Measurements from ENCODE around the gene FECH. TPM values are rescaled to one million over a fixed set of nuclear protein-coding genes. Genes with fewer than 3 reads are reported as not detected.

The FECH gene
- total RNA-seq, 1 donor from 2014 or later, result 52.5 TPM

DNA sequence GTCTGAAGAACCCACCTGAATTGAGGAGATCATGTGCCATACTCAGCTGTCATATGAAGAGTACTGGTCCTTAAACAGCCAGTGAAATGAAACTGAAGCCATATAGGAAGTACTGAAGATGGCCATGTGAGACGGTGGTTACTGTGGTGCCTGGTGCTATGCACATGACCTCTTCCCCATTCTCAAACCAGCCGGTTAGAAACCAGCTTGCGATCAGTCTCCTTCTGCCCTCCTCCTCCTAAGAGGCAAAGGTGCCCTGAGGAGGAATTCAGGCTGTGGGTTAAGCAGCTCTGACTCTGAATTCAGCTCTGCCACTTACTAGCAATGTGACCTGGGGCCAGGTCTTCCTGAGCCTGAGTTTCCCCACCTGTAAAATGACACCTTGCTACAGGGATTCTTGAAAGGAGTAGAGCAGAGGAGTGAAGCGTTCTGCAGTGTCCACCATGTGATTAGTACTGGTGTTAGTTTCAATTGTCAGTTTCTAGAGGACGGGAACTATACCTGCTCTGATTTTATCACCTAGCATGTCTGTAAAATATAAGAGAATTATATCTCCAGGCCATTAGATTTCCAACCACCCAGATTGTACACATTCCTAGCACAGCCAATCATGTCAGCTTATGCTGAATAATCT lies 5.1 kb downstream of the FECH start:
- no peak for DNase-seq (ENCODE audit: low read depth)

DNA sequence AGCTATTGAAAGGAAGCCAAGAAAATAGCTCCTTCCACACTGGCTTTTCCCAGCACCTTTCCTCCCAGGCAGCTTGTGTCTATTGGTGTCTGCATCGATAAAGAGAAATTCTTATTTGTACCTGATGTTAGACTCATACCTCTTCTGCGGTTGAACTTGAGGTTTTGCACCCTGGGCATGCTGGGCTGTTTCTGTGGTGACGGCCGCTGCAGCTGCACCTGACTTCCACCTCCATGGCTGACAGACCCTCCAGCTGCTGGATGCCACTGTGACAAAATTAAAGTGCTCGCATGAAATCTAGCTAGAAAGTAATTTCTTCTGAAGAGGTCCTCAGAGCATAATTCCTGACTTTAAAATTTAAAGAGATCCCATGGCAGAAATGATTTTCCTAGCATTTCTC lies 6.6 kb downstream of the FECH start:
- no peak for DNase-seq (ENCODE audit: low read depth)

DNA sequence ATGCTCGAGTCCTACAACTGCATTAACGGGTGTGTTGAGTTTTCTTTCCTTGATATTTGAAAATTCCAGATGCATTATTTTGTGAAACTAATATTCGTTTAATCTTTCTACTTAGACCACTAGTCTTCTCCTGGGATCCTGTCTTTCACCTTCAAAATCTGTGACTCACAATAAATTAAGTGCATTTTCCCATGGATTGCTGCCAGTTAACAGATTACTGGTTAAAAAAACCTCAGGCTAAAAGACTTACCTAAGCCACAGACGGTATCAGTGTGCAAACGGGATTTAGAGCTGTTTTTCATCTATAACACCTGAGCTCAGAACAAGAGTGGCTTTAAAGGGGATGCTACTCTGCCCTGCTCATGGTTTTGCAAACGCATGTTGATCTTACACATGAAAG lies 10.2 kb downstream of the FECH start:
- DNase-seq (ENCODE audit: low read depth), result no peak

DNA sequence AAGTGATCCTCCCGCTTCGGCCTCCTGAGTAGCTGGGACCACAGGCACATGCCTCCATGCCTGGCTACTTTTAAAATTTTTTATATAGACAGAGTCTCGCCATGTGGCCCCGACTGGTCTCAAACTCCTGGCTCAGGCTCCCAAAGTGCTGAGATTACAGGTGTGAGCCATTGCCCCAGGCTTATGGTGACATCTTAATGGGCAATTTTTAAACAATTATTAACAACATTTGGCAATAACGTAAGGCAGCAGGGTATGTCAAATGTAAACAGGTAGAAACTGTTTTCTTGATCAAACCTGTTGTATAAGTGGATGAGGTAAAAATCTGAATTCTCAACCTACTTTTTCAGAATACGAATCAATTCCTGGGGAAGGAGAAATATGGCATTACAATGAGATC lies 11.0 kb downstream of the FECH start:
- DNase-seq (ENCODE audit: low read depth), result no peak

DNA sequence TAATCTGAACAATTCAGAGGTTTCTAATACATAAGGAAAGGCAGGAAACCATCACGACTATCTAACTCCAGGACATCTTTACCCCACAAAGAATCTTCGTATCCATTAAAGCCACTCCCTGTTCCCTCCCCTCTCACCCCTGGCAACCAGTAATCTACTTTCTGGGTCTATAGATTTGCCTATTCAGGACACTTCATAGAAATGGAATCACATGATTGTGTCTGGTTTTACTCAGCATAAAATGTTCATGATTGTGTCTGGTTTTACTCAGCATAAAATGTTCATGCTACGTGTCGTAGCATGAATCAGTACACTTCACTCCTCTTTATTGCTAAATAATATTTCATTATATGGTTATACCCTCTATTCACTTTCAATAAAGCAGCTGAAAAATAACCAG lies 11.6 kb downstream of the FECH start:
- no peak for DNase-seq (ENCODE audit: low read depth)

DNA sequence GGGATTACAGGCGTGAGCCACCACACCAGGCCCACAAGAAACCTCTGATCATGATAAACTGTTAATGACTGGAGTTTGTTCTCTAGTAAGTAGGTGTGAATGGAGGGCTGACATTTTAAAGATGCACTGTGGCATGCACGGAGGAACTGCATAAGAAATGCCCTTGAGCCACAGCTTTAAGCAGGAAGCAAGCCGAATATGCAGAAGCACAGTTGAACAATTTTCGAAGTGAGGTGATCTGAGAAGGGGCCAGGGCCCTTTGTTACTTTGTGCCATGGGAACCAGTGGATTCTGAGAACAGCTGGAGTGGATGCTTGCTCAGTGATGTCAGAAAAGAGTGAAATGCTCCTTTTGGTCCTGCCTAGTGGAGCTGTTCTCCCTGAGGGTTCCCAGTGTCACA lies 16.3 kb downstream of the FECH start:
- peak; percentile 40 for DNase-seq (ENCODE audit: low read depth)

DNA sequence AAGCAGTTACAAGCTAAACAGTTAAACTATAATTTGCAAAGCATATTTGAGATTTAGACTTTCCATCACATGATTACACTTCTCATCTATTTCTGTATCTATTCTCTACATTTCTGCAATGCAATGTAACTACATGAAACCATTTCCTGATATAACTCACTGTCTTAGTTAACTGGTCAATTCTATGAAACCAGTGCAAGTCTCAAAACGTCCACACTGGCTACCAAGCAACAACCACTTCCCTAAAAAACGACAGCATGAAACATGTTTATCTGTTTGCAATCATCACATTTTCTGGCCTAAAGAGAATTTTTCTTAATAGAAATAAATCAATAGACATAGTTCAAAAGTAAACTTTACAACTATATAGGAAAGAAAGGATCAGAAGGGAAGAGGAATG lies 17.4 kb downstream of the FECH start:
- DNase-seq (ENCODE audit: low read depth), result no peak

DNA sequence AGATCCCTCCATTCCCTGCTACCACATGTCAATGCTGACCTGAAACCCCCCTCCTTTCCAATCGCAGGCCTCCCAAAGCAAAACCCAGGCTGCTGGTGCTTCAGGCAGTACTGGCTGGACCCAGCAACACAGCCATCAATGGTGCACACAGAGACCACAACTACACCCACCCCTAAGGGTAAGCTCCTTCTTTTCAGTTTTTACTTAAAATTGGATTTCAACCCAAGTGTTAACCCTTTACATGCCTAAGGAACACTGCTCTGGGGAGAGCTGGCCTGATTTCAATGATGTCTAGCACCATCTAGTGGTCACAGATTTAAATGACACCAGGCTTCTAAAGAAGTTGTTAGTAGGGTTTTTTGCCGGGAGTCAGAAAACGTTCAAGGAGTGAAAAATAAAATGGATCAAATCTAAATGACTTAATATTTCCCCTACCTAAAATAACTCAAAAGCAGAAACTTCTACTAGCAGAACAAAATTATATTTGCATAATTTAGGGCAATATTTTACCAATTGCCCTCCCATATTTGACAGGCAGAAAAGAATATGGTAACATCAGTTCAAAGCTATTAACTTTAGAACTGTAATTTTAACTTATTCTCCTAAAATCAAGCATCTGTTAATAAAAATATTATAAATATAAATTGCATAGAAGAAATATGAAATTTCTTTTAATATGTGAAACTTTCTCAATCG lies 24.6 kb downstream of the FECH start:
- DNase-seq (ENCODE audit: low read depth), result peak; percentile 58

DNA sequence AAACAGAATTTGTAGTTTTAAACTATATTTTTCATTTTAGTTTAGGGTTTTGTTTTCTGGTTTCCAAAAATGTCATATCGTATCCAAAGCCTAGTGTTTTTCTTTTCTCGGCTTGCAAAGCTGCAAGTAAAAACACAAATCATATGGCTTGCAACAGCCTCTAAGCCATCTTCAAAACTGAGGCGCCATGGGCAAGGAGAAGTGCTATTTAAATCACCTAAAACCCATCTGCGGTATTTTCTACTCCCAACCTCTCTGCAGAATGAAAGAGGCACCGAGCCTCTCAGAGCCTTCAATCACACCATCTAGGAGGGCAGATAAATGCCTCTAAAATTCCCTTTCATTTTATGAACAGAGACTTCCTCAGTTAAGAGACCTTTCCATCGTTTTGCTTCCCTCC lies 25.2 kb downstream of the FECH start:
- no peak for DNase-seq (ENCODE audit: low read depth)

DNA sequence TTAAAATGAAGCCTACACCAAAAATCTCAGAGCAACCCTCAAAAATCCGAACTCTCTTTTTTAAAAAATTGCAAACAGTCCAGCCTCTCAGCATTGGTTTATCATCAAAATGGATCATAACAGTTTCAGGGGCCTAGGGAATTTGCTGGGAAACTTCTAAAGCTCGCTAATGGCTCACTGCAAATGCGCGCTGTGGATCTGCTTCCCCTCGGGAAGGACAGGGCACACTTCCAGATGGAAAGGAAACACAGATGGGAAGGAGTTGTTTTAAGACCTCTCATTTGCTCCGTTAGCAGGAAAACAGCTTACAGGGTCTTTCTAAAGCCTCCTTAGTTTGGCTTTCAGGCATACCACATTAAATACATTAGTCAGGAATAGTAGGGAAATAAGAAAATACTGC lies 27.2 kb downstream of the FECH start:
- DNase-seq (ENCODE audit: low read depth), result no peak

DNA sequence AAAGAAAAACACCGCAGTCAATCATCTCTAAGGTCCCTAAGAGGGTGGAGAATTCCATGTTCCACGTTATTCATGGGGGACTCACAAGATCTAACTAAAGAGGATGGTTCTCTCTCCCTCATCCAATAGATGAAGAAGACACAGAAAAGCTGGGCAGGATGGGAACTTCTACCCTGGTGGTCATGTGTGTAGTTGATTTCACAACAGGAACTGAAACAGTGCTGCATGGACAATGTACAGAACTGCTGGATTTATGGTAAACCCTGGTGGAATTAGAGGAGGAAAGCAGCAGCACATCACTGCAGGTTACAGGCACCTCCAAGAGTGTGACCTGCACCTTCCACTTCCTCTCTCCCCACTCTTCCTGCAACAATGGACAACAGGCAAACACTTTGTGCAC lies 31.4 kb downstream of the FECH start:
- DNase-seq (ENCODE audit: low read depth), result no peak

DNA sequence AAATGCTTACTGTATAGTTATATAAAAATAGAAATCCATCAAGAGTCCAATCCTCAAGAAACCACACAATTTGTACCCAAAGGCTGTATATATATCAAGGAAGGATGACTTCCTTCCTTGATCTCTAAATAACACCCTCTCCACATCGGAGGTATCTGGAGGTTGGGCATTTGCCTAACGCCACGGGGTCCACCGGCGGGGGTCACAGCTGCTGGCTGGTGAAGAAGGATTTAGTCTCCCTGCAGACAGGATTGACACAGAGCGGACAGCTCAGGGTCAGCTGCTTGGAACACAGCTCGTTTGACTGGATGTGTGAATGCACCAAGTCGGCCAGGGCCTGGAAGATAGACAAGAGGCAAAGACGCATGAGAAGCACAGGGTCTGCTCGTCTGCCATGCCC lies 36.0 kb downstream of the FECH start:
- DNase-seq (ENCODE audit: low read depth), result no peak

DNA sequence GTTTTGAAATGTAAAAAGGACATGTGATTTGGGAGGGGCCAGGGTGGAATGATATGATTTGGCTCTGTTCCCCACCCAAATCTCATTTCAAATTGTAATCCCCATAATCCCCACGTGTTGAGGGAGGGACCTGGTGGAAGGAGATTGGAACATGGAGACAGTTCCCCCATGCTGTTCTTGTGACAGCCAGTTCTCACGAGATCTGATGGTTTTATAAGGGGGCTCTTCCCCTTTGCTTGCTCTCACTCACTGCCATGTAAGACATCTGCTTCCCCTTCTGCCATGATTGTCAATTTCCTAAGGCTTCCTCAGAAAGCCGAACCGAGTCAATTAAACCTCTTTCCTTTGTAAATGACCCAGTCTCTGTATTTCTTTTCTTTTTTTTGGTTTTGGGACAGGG lies 39.2 kb downstream of the FECH start:
- DNase-seq (ENCODE audit: low read depth), result no peak

DNA sequence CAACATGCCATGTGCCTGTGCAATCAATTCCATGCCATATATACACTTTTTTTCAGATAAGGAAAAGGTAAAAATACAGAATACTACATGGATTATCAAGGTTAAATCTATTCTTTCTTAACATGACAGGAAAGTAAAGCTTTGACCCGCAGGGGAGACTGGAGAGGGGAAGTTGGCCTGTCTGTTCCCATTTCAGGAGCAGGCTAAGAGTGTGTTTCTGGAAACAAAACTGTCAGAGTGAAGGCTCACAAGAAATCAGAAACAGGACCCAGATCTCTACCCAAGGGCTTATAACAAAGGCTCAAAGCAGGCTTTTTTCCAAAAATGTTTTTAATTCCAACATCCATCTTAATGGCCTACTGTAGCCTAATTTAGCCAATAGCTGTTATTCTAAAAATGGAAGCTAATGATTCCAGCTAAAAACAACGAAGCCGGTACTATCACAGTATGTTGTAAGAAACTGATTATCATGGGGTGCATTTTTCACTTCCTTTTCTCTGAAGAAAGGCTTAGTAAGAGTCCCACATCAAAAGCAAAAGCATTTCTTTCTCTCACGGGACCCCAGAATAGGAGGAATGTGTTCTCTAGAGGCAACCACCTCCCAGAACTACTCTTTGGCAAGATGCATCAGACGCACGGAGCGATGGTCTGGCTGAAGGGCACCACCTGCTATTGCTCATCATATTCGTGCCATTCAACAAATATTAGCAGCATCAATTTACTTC lies 41.4 kb downstream of the FECH start:
- no peak for DNase-seq (ENCODE audit: low read depth)

DNA sequence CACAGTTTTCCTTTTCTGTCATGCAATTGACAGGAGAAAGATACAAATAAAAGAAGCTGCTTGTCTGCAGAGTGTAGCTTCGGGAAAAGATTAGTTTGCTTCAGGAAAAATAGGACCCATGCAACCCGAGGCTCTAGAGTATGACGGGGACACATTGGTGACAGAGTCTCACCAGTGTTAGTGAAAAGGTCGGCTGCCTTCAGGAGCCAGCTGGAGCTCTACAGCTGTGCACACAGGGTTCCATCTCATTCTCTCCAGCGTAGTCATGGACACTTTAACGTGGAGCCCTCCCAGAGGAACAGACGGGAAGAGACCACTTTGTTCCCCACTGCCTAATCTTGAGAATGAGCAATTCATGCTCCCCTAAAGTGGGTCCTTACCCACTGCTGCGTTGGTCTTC lies 42.9 kb downstream of the FECH start:
- no peak for DNase-seq (ENCODE audit: low read depth)

DNA sequence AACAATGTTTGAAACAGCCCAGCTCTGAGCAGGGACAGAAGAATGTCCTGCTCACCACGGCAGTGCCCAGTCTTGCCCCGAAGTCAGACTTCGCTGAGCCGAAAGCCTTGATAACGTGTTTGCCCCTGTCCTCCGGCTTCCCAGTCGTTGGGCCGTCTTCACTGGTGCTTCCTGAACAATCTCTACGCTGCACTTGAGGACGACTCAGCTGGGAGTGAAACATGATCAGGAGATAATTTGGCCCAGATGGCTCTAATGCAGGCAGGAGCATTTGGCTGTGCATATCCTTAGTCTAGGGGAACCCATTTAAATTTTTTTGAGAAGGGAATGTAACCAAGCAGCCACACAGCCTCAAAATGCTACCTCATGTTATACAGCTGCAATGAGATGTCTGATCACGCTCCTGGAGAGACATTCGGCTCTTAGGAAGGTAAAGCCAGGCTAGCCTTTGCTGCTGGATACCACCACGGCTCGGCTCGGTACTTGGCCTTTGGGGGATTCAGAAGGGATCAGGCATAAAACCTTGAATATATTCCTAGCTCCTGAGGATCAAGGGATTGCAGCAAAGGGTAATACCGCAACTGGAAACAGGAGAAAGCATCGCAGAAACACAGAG lies 43.6 kb downstream of the FECH start:
- peak; percentile 48 for DNase-seq (ENCODE audit: low read depth)

DNA sequence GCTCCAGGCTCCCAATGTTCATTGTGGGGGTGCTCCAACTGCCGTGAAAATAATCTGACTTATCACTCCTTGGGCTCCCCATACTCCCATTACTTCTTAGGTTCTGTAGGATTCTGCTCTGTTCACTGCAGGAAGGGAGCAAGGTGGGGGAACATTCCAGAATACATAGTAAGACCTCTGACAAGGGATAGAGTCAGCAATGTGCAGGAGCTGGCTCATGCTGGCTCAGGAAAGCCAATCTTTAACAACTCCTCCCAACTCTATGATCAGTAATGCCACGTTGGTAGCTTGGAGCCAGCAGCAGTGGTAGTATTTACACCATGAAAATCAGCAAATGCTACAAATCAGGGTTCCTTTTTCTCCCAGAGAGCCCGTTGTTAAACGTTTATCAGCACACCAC lies 44.4 kb downstream of the FECH start:
- DNase-seq (ENCODE audit: low read depth), result no peak

DNA sequence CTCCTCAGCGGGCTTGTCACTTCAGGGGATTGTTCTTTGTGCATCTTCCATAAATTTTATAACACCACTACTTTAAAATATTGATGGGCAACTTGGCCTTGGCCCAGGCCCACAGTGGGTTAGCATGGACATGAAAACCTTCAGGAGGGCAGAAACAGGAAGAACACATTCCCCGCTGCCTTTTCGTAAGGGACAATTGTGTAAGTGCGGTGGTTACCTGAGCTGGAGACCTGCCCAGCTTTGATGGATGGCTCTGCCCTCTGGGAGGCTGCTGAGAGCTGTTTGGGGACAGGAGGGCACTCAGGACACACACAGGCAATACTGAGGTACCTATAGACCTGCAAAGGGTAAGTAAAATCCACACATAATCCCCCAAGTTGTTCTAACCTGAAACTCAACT lies 46.8 kb downstream of the FECH start:
- no peak for DNase-seq (ENCODE audit: low read depth)

DNA sequence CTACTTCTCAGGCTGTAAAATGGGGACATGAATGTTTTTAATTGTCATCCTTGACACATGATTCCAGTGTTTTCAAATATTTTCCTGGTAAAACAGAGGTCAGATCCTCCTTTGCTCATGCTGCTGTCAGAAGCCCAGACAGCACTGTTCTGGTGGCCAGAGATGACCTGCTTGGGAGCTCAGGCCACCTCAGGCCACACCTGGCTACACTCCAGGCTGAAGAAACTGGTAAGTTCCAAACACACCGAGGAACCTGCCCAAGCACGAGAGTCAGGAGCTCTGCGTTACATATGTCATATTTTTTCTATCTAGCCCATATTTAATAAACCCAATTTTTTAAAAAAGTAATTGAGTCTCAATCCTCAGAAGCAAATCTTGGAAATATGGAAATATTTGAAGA lies 47.9 kb downstream of the FECH start:
- DNase-seq (ENCODE audit: low read depth), result no peak

DNA sequence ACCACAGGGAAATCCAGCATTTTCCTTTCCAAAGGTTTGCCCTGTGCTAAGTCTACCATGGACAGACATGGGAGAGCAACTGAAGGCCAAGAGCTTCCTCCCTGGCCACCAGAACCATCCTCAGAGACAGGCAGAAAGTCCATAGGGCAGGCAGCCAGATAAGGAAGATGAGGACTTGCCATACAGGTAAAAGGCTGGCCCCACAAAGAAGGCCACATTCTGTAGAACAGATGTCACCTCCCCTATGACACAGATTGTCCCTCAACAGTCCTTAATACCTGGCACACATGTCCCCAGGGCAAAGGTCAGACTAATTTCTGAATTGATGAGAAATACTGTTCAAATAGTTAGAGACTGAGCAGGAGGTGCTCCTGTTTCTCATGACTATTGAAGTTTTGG lies 52.0 kb downstream of the FECH start:
- no peak for DNase-seq (ENCODE audit: low read depth)

DNA sequence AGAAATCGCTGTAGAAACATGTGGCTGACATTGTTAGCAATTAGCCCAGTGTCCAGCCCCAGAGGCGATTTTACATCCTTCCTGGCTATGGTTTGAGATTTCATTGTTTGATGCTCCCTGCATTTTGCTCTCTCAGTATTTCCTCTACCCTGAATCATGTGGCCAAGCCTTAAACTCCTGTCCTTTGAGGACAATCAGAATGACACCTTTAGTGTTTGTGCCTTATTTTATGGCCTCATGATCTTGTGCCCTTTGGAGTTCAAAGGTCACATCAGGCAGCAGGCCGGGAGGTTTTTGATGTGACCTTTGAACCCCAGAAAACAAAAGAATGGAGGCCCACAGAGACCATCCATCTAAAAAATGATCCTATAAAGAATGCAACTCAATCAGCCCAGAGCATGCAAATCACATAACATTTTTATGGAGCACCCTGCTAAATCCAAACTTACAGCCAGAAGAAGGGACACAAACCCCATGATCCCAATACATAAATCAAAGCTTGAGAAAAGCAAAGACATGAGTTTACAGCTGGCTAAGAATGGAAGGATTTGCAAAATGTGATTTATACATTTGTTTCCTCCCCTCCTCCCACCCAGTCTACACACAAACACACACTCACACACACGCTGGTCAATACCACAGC lies 52.5 kb downstream of the FECH start:
- no peak for DNase-seq (ENCODE audit: low read depth)
